ENCODE data around the gene PLXNA1.

PLXNA1 gene

GRCh38 chr3:126992776-126993175, 9.9 kb downstream of the PLXNA1 start:
- DNase-seq (ENCODE audit: extremely low read depth, low read depth) = no peak
- TF ChIP-seq CTCF (IDR thresholded peaks at IDR 0.05; ENCODE audit: low read depth, low read length) = no peak

GRCh38 chr3:126993436-126993835, 10.5 kb downstream of the PLXNA1 start:
- DNase-seq (ENCODE audit: extremely low read depth, low read depth) = no peak
- TF ChIP-seq CTCF (IDR thresholded peaks at IDR 0.05; ENCODE audit: low read depth, low read length) = no peak

GRCh38 chr3:126994661-126995245, 11.8 kb downstream of the PLXNA1 start:
- DNase-seq (ENCODE audit: extremely low read depth, low read depth) = no peak
- TF ChIP-seq CTCF (IDR thresholded peaks at IDR 0.05; ENCODE audit: low read depth, low read length) = no peak

GRCh38 chr3:126995254-126995780, 12.4 kb downstream of the PLXNA1 start:
- no peak for TF ChIP-seq CTCF (IDR thresholded peaks at IDR 0.05; ENCODE audit: low read depth, low read length)

GRCh38 chr3:126995926-126996512, 13.1 kb downstream of the PLXNA1 start:
- no peak for DNase-seq (ENCODE audit: extremely low read depth, low read depth)
- no peak; the same call in none of the 2 replicates for TF ChIP-seq CTCF (IDR thresholded peaks at IDR 0.05; ENCODE audit: low read depth, low read length)

More at GRCh38 chr3:126995254-126995780, 12.4 kb downstream of the PLXNA1 start:
- no peak for DNase-seq (ENCODE audit: extremely low read depth, low read depth)

- DNase-seq (ENCODE audit: extremely low read depth, low read depth) = no peak
- TF ChIP-seq CTCF (IDR thresholded peaks at IDR 0.05; ENCODE audit: low read depth, low read length) = no peak
Observed at GRCh38 chr3:126996905-126997304, 14.0 kb downstream of the PLXNA1 start.

- no peak for TF ChIP-seq CTCF (IDR thresholded peaks at IDR 0.05; ENCODE audit: low read depth, low read length)
- no peak for DNase-seq (ENCODE audit: extremely low read depth, low read depth)
Observed at GRCh38 chr3:126997455-126998038, 14.6 kb downstream of the PLXNA1 start.
